ENCODE data around the gene MMP2.

MMP2 gene

GRCh38 chr16:55436587-55436986 is 42.4 kb upstream of the MMP2 start:
- Histone ChIP-seq H3K36me3 (ENCODE audit: control insufficient read depth in 2 of 2, insufficient read depth in 1 of 2, low read length in 2 of 2) (no peaks in the 10 kb centered on the region), H3K27ac (ENCODE audit: extremely low read depth, low read depth, low read length) (no peak overlapping the region), H3K9me3 (ENCODE audit: control insufficient read depth, insufficient read depth, low read depth, low read length) (no peaks in the 10 kb centered on the region), H3K4me3 (ENCODE audit: low read depth, low read length) (no peak overlapping the region), H3K4me1 (ENCODE audit: control insufficient read depth, insufficient read depth, low read length) (no peaks in the 10 kb centered on the region)
- CTCF ChIA-PET, result interaction anchor here (1.1 kb wide), 1 partner anchor 28 kb away, joined by 3 read pairs; no protein-coding TSS in a partner anchor
- POLR2A ChIA-PET, result no interaction called here
- TF ChIP-seq KLF7 (tag by site-specific recombination; IDR thresholded peaks at IDR 0.05; ENCODE audit: borderline replicate concordance) (no peak), ZNF549 (tag by site-specific recombination; IDR thresholded peaks at IDR 0.05) (no peak), ZNF311 (tag by site-specific recombination; IDR thresholded peaks at IDR 0.05; ENCODE audit: borderline replicate concordance) (no peak), ZNF211 (tag by site-specific recombination; IDR thresholded peaks at IDR 0.05; ENCODE audit: low read depth) (no peak), ZNF544 (tag by site-specific recombination; IDR thresholded peaks at IDR 0.05) (no peak), ZNF175 (tag by site-specific recombination; IDR thresholded peaks at IDR 0.05) (no peak), ZNF610 (tag by site-specific recombination; IDR thresholded peaks at IDR 0.05; ENCODE audit: borderline replicate concordance) (no peak), ZNF48 (tag by site-specific recombination; IDR thresholded peaks at IDR 0.05) (no peak), ZNF426 (tag by site-specific recombination; IDR thresholded peaks at IDR 0.05) (no peak), ZNF747 (tag by site-specific recombination; IDR thresholded peaks at IDR 0.05) (no peak), ZNF121 (tag by site-specific recombination; IDR thresholded peaks at IDR 0.05) (no peak), MZF1 (tag by site-specific recombination; IDR thresholded peaks at IDR 0.05; ENCODE audit: borderline replicate concordance) (no peak), REST (tag by site-specific recombination; IDR thresholded peaks at IDR 0.05) (no peak), KLF10 (tag by site-specific recombination; IDR thresholded peaks at IDR 0.05) (no peak), HIC1 (tag by site-specific recombination; IDR thresholded peaks at IDR 0.05) (no peak), ZNF112 (tag by site-specific recombination; IDR thresholded peaks at IDR 0.05) (no peak), ZNF558 (tag by site-specific recombination; IDR thresholded peaks at IDR 0.05) (no peak), YY2 (tag by site-specific recombination; IDR thresholded peaks at IDR 0.05) (no peak), ZNF169 (tag by site-specific recombination; IDR thresholded peaks at IDR 0.05) (no peak), ZNF701 (tag by site-specific recombination; IDR thresholded peaks at IDR 0.05) (no peak)

GRCh38 chr16:55437625-55438024 is 41.4 kb upstream of the MMP2 start:
- no peaks in the 10 kb centered on the region for H3K4me1 ChIP-seq (ENCODE audit: control insufficient read depth, insufficient read depth, low read length)
- no peaks in the 10 kb centered on the region for H3K36me3 ChIP-seq (ENCODE audit: control insufficient read depth in 2 of 2, insufficient read depth in 1 of 2, low read length in 2 of 2)
- no peak overlapping the region for H3K27ac ChIP-seq (ENCODE audit: extremely low read depth, low read depth, low read length)
- CTCF ChIA-PET, result interaction anchor here (1.1 kb wide), 1 partner anchor 27 kb away, joined by 3 read pairs; no protein-coding TSS in a partner anchor
- H3K4me3 ChIP-seq (ENCODE audit: low read depth, low read length), result no peak overlapping the region
- no peaks in the 10 kb centered on the region for H3K9me3 ChIP-seq (ENCODE audit: control insufficient read depth, insufficient read depth, low read depth, low read length)
- POLR2A ChIA-PET, result interaction anchor here (0.6 kb wide), 1 partner anchor 228 kb away, joined by 3 read pairs; no protein-coding TSS in a partner anchor
- no peak for TF ChIP-seq ZNF561 (tag by site-specific recombination; IDR thresholded peaks at IDR 0.05; ENCODE audit: borderline replicate concordance)
- TF ChIP-seq ZBTB20 (tag by site-specific recombination; IDR thresholded peaks at IDR 0.05), result no peak
- no peak for TF ChIP-seq ZNF10 (tag by site-specific recombination; IDR thresholded peaks at IDR 0.05)
- TF ChIP-seq SCRT2 (tag by site-specific recombination; IDR thresholded peaks at IDR 0.05), result no peak
- TF ChIP-seq PBX3 (CRISPR knock-in tag; IDR thresholded peaks at IDR 0.05), result no peak
- TF ChIP-seq YY2 (tag by site-specific recombination; IDR thresholded peaks at IDR 0.05), result no peak
- TF ChIP-seq TSHZ1 (tag by site-specific recombination; IDR thresholded peaks at IDR 0.05; ENCODE audit: borderline replicate concordance), result no peak
- TF ChIP-seq ZNF677 (tag by site-specific recombination; IDR thresholded peaks at IDR 0.05), result no peak

Data from HEK293 (cell line).